ENCODE measurements around the gene POLD3.

- TF ChIP-seq CTCF (IDR thresholded peaks at IDR 0.05; ENCODE audit: poor library complexity, severe bottlenecking) = no peak
- TF ChIP-seq POLR2AphosphoS5 (IDR thresholded peaks at IDR 0.05) = no peak
- TF ChIP-seq EP300 (conservative IDR thresholded peaks at IDR 0.05; ENCODE audit: poor library complexity, severe bottlenecking) = no peak
- TF ChIP-seq TAF1 (IDR thresholded peaks at IDR 0.05; ENCODE audit: low read depth) = no peak
- TF ChIP-seq EZH2 (IDR thresholded peaks at IDR 0.05; ENCODE audit: borderline replicate concordance, insufficient read depth, low read length, poor library complexity, severe bottlenecking) = no peak
- TF ChIP-seq SMC3 (conservative IDR thresholded peaks at IDR 0.05; ENCODE audit: poor library complexity) = no peak
- no peak for TF ChIP-seq REST (IDR thresholded peaks at IDR 0.05; ENCODE audit: borderline replicate concordance)
These were observed 51.7 kb downstream of the POLD3 start for GRCh38 chr11:74644081-74644480.
